Measurements from ENCODE around the gene PROSER1. TPM values are rescaled to one million over a fixed set of nuclear protein-coding genes. Genes with fewer than 3 reads are reported as not detected.
A peak's percentile ranks its signal among the peaks of the same experiment; 100 is the strongest.

The PROSER1 gene
- total and polyA plus RNA-seq, 9 of the 15 experiments (the other 6 are each of a cell fraction or from before 2014, with no cell fraction given), result 9.2 to 36.2 (median 10.4) TPM

GRCh38 chr13:38980750-38981078, 57.2 kb downstream of the PROSER1 start:
- ChIA-PET CTCF (ENCODE audit: low intra/inter-chr PET ratio) (no interaction called here), POLR2A (interaction anchor here (0.5 kb wide), 1 partner anchor 525 kb away, joined by 3 read pairs; no protein-coding TSS in a partner anchor)
- Histone ChIP-seq H3K4me2 (ENCODE audit: insufficient read depth, low read length) (no peak overlapping the region), H3K36me3 (ENCODE audit: control insufficient read depth, insufficient read depth, low read length) (no peaks in the 10 kb centered on the region), H2AFZ (ENCODE audit: low read depth, low read length) (no peak overlapping the region), H3K9me1 (ENCODE audit: control insufficient read depth, insufficient read depth, low read length) (no peaks in the 10 kb centered on the region), H3K79me2 (ENCODE audit: control insufficient read depth, insufficient read depth, low read length) (no peaks in the 10 kb centered on the region), H3K27me3 (ENCODE audit: control insufficient read depth in 2 of 2, insufficient read depth in 2 of 2, low read length in 2 of 2) (no peaks in the 10 kb centered on the region), H3K9me3 (replicated peaks; ENCODE audit: control insufficient read depth, insufficient read depth, low read depth, low read length) (no peaks in the 10 kb centered on the region), H4K20me1 (replicated peaks; ENCODE audit: control insufficient read depth, insufficient read depth, low read length) (no peaks in the 10 kb centered on the region), H3K9ac (ENCODE audit: insufficient read depth in 1 of 2, low read depth in 2 of 2, low read length in 2 of 2) (no peak overlapping the region), H3K4me3 (no peak overlapping the region), H3K4me1 (replicated peaks in 1 of 2; ENCODE audit: control insufficient read depth in 2 of 2, insufficient read depth in 2 of 2, low read length in 2 of 2) (no peaks in the 10 kb centered on the region), H3K27ac (ENCODE audit: extremely low read depth, low read depth, low read length) (no peak overlapping the region)
- intact Hi-C loops (cut with micrococcal nuclease), result no loop called here
- FAIRE-seq (no peak), ATAC-seq (no peak), DNase-seq (ENCODE audit: extremely low read depth in 1 of 4, low spot score in 3 of 4) (no peak)
- TF ChIP-seq ZNF589 (CRISPR knock-in tag; IDR thresholded peaks at IDR 0.05; ENCODE audit: low read depth) (0 out of 2 replicates have a peak, but pooled peaks have one; percentile 41), ZNF384 (IDR thresholded peaks at IDR 0.05; ENCODE audit: low read depth, low read length) (no peak), ZBTB26 (CRISPR knock-in tag; IDR thresholded peaks at IDR 0.05) (no peak), CBX5 (IDR thresholded peaks at IDR 0.05; ENCODE audit: borderline replicate concordance, low read depth) (no peak), CEBPG (CRISPR knock-in tag; IDR thresholded peaks at IDR 0.05) (no peak), CEBPG (tag; conservative IDR thresholded peaks at IDR 0.05 in 1 of 2, IDR thresholded peaks at IDR 0.05 in 1 of 2) (peak in 1 of 2 experiments; percentile 80; a peak in 2 of 4 replicates)
- WGBS (ENCODE audit: insufficient coverage, low coverage, missing lambda C conversion rate), result 0% methylated on average over 2 of the region's 2 CpGs
- in situ Hi-C loops (cut with MboI), result loop anchor here (25.0 kb wide), 1 partner anchor 1707 kb away; no protein-coding TSS in a partner anchor
- BruUV-seq (replicated peaks), result no TSS peak
